GM23338 (cell line): ENCODE measurements around the gene NTNG2. TPM values are rescaled to one million over a fixed set of nuclear protein-coding genes. Genes with fewer than 3 reads are reported as not detected.

Experiments used
- ATAC-seq: fragments of 200-7000 bp; cut with Tn5 transposase; 3 replicates; pipeline ENCODE4 v1.9.1; 2020
- DNase-seq: peaks from one replicate; pipeline ENCODE4 v3.0.0-alpha.2; 2015; ENCODE audit warnings: low spot score
- H2AFZ ChIP-seq: fragments of 200-600 bp; sonication (generic); 2 replicates; pipeline ENCODE4 v1.8.0; 2016; ENCODE audit warnings: antibody characterized with exemption, mild to moderate bottlenecking, moderate library complexity
- H3F3A ChIP-seq: fragments of 200-600 bp; sonication (generic); replicated peaks from 2 replicates; pipeline ENCODE4 v1.8.0; 2017; ENCODE audit warnings: antibody characterized with exemption, mixed run types, low read depth
- H3K27ac ChIP-seq: fragments of 200-600 bp; sonication (generic); 2 replicates; pipeline ENCODE4 v1.6.1; 2016; ENCODE audit warnings: low read depth
- H3K27me3 ChIP-seq: fragments of 200-600 bp; sonication (generic); 2 replicates; pipeline ENCODE4 v1.8.0; 2016; ENCODE audit warnings: mild to moderate bottlenecking, mixed run types, moderate library complexity; ENCODE audit not compliant: insufficient read depth
- H3K36me3 ChIP-seq: fragments of 200-600 bp; sonication (generic); 2 replicates; pipeline ENCODE4 v1.8.0; 2016; ENCODE audit warnings: mild to moderate bottlenecking; ENCODE audit not compliant: insufficient read depth
- H3K4me1 ChIP-seq: fragments of 200-600 bp; sonication (generic); 2 replicates; pipeline ENCODE4 v1.8.0; 2016; ENCODE audit warnings: mild to moderate bottlenecking, moderate library complexity; ENCODE audit not compliant: insufficient read depth
- H3K4me2 ChIP-seq: fragments of 200-600 bp; sonication (generic); 2 replicates; pipeline ENCODE4 v1.7.1; 2017; ENCODE audit warnings: mixed run types
- H3K4me3 ChIP-seq: fragments of 200-600 bp; sonication (generic); 2 replicates; pipeline ENCODE4 v1.6.1; 2016; ENCODE audit warnings: mixed run types
- H3K79me2 ChIP-seq: fragments of 200-600 bp; sonication (generic); replicated peaks from 2 replicates; pipeline ENCODE4 v1.8.0; 2017; ENCODE audit warnings: mild to moderate bottlenecking; ENCODE audit not compliant: insufficient read depth
- H3K9me2 ChIP-seq: fragments of 200-600 bp; sonication (generic); 2 replicates; pipeline ENCODE4 v1.8.0; 2017; ENCODE audit not compliant: insufficient read depth
- H4K20me1 ChIP-seq: fragments of 200-600 bp; sonication (generic); replicated peaks from 2 replicates; pipeline ENCODE4 v1.8.0; 2017; ENCODE audit warnings: mild to moderate bottlenecking; ENCODE audit not compliant: insufficient read depth
- H3K27ac Mint-ChIP-seq: 2 replicates; pipeline ENCODE4 v1.8.0; 2020; ENCODE audit warnings: inconsistent platforms, mild to moderate bottlenecking, moderate library complexity, mixed read lengths
- H3K27me3 Mint-ChIP-seq: 3 replicates; pipeline ENCODE4 v1.8.0; 2022; ENCODE audit warnings: low read depth, mild to moderate bottlenecking, moderate library complexity, mixed read lengths, inconsistent platforms; ENCODE audit not compliant: insufficient read depth, poor library complexity
- H3K36me3 Mint-ChIP-seq: 3 replicates; pipeline ENCODE4 v1.8.0; 2021; ENCODE audit warnings: low read depth, mild to moderate bottlenecking, inconsistent platforms, moderate library complexity, mixed read lengths
- H3K4me1 Mint-ChIP-seq: 3 replicates; pipeline ENCODE4 v1.8.0; 2020; ENCODE audit warnings: mild to moderate bottlenecking, inconsistent platforms, mixed read lengths
- H3K4me3 Mint-ChIP-seq: 3 replicates; pipeline ENCODE4 v1.8.0; 2021; ENCODE audit warnings: moderate library complexity, mild to moderate bottlenecking, inconsistent platforms, mixed read lengths
- H3K9me3 Mint-ChIP-seq: 3 replicates; pipeline ENCODE4 v1.8.0; 2020; ENCODE audit warnings: moderate library complexity, mild to moderate bottlenecking, inconsistent platforms, mixed read lengths
- CTCF ChIP-seq, 2 experiments: fragments of 200-600 bp in 1 of 2; sonication (generic) in 1 of 2; conservative IDR thresholded peaks; 2 replicates each; pipeline versions ENCODE4 v1.5.1 to v1.6.1; 2016 to 2017; ENCODE audit warnings: antibody characterized with exemption in 2 of 2, low read depth in 2 of 2, mild to moderate bottlenecking in 2 of 2, moderate library complexity in 1 of 2
- EZH2 ChIP-seq: fragments of 200-600 bp; sonication (generic); IDR thresholded peaks from one replicate; pipeline ENCODE4 v1.8.0; 2017; ENCODE audit warnings: antibody characterized with exemption, mild to moderate bottlenecking, low read depth; ENCODE audit not compliant: unreplicated experiment
- EZH2phosphoT487 ChIP-seq: fragments of 200-600 bp; sonication (generic); IDR thresholded peaks from one replicate; pipeline ENCODE4 v1.8.1; 2018; ENCODE audit warnings: antibody characterized with exemption; ENCODE audit not compliant: unreplicated experiment
- JUNB ChIP-seq: IDR thresholded peaks from one replicate; pipeline ENCODE4 v1.6.1; 2016; ENCODE audit warnings: antibody characterized with exemption; ENCODE audit not compliant: unreplicated experiment
- NANOG ChIP-seq: IDR thresholded peaks from 2 replicates; pipeline ENCODE4 v1.6.1; 2016; ENCODE audit warnings: antibody characterized with exemption, borderline replicate concordance
- POLR2AphosphoS5 ChIP-seq: IDR thresholded peaks from 2 replicates; pipeline ENCODE4 v1.6.1; 2016; ENCODE audit warnings: antibody characterized with exemption, low read depth
- ZNF114 ChIP-seq: fragments of 250-450 bp; sonication (Bioruptor Pico); IDR thresholded peaks from 2 replicates; pipeline ENCODE4 v1.5.0; 2020; ENCODE audit warnings: mild to moderate bottlenecking, moderate library complexity
- polyA plus RNA-seq: library from polyadenylated mRNA; unstranded; fragments of >200 nt; fragmentation: Nextera tagmentation; extraction: Ambion mirVana; gene quantifications from 2 replicates; pipeline ENCODE4 v1.2.1, GENCODE V29; 2016
- total RNA-seq: library from RNA; depleted of rRNA; stranded (reverse); fragments of >200 nt; shearing (Covaris generic); gene quantifications from 2 replicates; pipeline ENCODE4 v1.2.3, GENCODE V29; 2014
- TF ChIP-seq, protein P1 (sequence below): fragments of 250-450 bp; sonication (Bioruptor Pico); IDR thresholded peaks from 2 replicates; pipeline ENCODE4 v1.5.0; 2020; ENCODE audit warnings: mild to moderate bottlenecking, moderate library complexity
- TF ChIP-seq, protein P2 (sequence below): IDR thresholded peaks from 2 replicates; pipeline ENCODE4 v1.6.1; 2016; ENCODE audit warnings: antibody characterized with exemption

NTNG2 gene
- total and polyA plus RNA-seq, 2 experiments from 2014 or later, result 0.99 to 1.7 TPM

GRCh38 chr9:132125361-132125760, 36.5 kb upstream of the NTNG2 start:
- Histone ChIP-seq H2AFZ (no peak overlapping the region; the same call in 1 of the 2 replicates), H3K79me2 (no peaks in the 10 kb centered on the region), H3F3A (no peaks in the 10 kb centered on the region), H3K9me2 (no peaks in the 10 kb centered on the region), H3K4me3 (peak overlapping the region; percentile 29; the same call in 1 of the 2 replicates), H4K20me1 (no peaks in the 10 kb centered on the region), H3K4me1 (peaks cover 43% of the 10 kb centered on the region), H3K27me3 (0 out of 2 replicates have a peak, but pooled peaks cover 7% of the 10 kb centered on the region), H3K27ac (peak overlapping the region; percentile 26; the same call in 1 of the 2 replicates), H3K4me2 (peak overlapping the region; percentile 70), H3K36me3 (no peaks in the 10 kb centered on the region)
- peaks cover 22% of the 10 kb centered on the region for H3K27me3 Mint-ChIP-seq
- no peaks in the 10 kb centered on the region for H3K9me3 Mint-ChIP-seq
- TF ChIP-seq, protein P1, sequence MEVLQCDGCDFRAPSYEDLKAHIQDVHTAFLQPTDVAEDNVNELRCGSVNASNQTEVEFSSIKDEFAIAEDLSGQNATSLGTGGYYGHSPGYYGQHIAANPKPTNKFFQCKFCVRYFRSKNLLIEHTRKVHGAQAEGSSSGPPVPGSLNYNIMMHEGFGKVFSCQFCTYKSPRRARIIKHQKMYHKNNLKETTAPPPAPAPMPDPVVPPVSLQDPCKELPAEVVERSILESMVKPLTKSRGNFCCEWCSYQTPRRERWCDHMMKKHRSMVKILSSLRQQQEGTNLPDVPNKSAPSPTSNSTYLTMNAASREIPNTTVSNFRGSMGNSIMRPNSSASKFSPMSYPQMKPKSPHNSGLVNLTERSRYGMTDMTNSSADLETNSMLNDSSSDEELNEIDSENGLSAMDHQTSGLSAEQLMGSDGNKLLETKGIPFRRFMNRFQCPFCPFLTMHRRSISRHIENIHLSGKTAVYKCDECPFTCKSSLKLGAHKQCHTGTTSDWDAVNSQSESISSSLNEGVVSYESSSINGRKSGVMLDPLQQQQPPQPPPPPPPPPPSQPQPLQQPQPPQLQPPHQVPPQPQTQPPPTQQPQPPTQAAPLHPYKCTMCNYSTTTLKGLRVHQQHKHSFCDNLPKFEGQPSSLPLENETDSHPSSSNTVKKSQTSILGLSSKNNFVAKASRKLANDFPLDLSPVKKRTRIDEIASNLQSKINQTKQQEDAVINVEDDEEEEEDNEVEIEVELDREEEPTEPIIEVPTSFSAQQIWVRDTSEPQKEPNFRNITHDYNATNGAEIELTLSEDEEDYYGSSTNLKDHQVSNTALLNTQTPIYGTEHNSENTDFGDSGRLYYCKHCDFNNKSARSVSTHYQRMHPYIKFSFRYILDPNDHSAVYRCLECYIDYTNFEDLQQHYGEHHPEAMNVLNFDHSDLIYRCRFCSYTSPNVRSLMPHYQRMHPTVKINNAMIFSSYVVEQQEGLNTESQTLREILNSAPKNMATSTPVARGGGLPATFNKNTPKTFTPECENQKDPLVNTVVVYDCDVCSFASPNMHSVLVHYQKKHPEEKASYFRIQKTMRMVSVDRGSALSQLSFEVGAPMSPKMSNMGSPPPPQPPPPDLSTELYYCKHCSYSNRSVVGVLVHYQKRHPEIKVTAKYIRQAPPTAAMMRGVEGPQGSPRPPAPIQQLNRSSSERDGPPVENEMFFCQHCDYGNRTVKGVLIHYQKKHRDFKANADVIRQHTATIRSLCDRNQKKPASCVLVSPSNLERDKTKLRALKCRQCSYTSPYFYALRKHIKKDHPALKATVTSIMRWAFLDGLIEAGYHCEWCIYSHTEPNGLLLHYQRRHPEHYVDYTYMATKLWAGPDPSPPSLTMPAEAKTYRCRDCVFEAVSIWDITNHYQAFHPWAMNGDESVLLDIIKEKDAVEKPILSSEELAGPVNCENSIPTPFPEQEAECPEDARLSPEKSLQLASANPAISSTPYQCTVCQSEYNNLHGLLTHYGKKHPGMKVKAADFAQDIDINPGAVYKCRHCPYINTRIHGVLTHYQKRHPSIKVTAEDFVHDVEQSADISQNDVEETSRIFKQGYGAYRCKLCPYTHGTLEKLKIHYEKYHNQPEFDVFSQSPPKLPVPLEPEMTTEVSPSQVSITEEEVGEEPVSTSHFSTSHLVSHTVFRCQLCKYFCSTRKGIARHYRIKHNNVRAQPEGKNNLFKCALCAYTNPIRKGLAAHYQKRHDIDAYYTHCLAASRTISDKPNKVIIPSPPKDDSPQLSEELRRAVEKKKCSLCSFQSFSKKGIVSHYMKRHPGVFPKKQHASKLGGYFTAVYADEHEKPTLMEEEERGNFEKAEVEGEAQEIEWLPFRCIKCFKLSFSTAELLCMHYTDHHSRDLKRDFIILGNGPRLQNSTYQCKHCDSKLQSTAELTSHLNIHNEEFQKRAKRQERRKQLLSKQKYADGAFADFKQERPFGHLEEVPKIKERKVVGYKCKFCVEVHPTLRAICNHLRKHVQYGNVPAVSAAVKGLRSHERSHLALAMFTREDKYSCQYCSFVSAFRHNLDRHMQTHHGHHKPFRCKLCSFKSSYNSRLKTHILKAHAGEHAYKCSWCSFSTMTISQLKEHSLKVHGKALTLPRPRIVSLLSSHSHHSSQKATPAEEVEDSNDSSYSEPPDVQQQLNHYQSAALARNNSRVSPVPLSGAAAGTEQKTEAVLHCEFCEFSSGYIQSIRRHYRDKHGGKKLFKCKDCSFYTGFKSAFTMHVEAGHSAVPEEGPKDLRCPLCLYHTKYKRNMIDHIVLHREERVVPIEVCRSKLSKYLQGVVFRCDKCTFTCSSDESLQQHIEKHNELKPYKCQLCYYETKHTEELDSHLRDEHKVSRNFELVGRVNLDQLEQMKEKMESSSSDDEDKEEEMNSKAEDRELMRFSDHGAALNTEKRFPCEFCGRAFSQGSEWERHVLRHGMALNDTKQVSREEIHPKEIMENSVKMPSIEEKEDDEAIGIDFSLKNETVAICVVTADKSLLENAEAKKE, result peak; percentile 74; the same call in 1 of the 2 replicates
- TF ChIP-seq NANOG (no peak), JUNB (no peak)
- 0 out of 2 replicates have a peak overlapping the region, but pooled peaks have one; percentile 24 for H3K27ac Mint-ChIP-seq
- peak; percentile 72 for DNase-seq
- H3K4me1 Mint-ChIP-seq, result peaks cover 64% of the 10 kb centered on the region
- no peaks in the 10 kb centered on the region; the same call in 2 of the 3 replicates for H3K36me3 Mint-ChIP-seq
- ATAC-seq, result peak; percentile 92
- H3K4me3 Mint-ChIP-seq, result peak overlapping the region; percentile 49

DNA sequence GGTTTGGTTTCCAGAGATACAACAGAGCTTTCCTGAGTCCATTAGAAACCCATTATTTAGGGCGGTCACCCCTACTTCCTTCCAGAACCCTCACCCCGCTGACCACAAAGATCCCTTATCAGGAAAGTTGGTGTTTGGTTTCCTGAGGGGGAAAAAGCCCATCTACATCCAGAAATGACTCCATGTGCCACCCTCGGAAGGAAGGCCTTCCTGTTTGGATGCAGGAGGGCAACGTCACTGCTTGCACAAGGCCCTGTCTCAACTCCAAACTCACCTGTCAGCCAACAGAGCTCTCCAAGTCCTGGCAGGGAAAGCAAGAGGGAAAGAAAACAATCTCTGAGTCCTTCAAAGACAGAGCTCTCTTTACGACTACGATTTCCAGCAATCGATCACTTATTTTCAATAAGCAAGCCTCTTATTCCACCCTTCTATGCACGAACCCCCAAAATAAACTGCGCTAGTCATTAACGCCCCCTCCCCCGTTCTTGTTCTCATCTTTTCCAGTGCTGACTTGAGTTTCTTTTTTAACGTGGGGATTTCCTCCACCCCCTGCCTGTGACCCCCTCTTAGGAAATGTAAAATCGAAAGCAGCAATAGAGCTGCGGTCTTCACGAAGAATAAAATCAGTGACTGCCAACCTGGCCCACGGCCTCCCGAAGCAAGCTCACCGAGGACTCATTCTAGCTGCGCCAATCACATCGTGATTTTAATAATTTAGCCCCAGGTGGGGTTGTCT, 35.7 kb upstream of the NTNG2 start:
- Histone ChIP-seq H3K27ac (peak overlapping the region; percentile 26; the same call in 1 of the 2 replicates), H3K4me1 (peaks cover 43% of the 10 kb centered on the region), H3K4me2 (peak overlapping the region; percentile 70), H4K20me1 (no peaks in the 10 kb centered on the region), H3K4me3 (peak overlapping the region; percentile 29; the same call in 1 of the 2 replicates), H3K36me3 (no peaks in the 10 kb centered on the region), H2AFZ (peak overlapping the region; percentile 19), H3K79me2 (no peaks in the 10 kb centered on the region), H3K27me3 (0 out of 2 replicates have a peak, but pooled peaks cover 7% of the 10 kb centered on the region), H3K9me2 (no peaks in the 10 kb centered on the region), H3F3A (no peaks in the 10 kb centered on the region)
- Mint-ChIP-seq H3K4me3 (peak overlapping the region; percentile 49), H3K27me3 (peaks cover 22% of the 10 kb centered on the region), H3K27ac (peak overlapping the region; percentile 8; the same call in 1 of the 2 replicates), H3K4me1 (peaks cover 64% of the 10 kb centered on the region), H3K36me3 (no peaks in the 10 kb centered on the region; the same call in 2 of the 3 replicates), H3K9me3 (no peaks in the 10 kb centered on the region)
- ATAC-seq (peak; percentile 11; the same call in 2 of the 3 replicates), DNase-seq (no peak)
- TF ChIP-seq POLR2AphosphoS5 (no peak), JUNB (no peak), EZH2phosphoT487 (no peak), ZNF114 (CRISPR knock-in tag) (no peak), CTCF (conservative IDR thresholded peaks at IDR 0.05; ENCODE audit: low read depth in 2 of 2) (no peak), EZH2 (no peak)
- TF ChIP-seq, protein P2, sequence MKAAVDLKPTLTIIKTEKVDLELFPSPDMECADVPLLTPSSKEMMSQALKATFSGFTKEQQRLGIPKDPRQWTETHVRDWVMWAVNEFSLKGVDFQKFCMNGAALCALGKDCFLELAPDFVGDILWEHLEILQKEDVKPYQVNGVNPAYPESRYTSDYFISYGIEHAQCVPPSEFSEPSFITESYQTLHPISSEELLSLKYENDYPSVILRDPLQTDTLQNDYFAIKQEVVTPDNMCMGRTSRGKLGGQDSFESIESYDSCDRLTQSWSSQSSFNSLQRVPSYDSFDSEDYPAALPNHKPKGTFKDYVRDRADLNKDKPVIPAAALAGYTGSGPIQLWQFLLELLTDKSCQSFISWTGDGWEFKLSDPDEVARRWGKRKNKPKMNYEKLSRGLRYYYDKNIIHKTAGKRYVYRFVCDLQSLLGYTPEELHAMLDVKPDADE, result no peak
